ENCODE results near the gene CEP290. TPM values are rescaled to one million over a fixed set of nuclear protein-coding genes. Genes with fewer than 3 reads are reported as not detected.
"Not testable (repeated sequence)": the region's sequence is repeated elsewhere in the genome, so short reads cannot be mapped to it uniquely, and the experiment has no call there.

Gene CEP290
- polyA plus RNA-seq, 1 donor, result 12.7 TPM

DNA sequence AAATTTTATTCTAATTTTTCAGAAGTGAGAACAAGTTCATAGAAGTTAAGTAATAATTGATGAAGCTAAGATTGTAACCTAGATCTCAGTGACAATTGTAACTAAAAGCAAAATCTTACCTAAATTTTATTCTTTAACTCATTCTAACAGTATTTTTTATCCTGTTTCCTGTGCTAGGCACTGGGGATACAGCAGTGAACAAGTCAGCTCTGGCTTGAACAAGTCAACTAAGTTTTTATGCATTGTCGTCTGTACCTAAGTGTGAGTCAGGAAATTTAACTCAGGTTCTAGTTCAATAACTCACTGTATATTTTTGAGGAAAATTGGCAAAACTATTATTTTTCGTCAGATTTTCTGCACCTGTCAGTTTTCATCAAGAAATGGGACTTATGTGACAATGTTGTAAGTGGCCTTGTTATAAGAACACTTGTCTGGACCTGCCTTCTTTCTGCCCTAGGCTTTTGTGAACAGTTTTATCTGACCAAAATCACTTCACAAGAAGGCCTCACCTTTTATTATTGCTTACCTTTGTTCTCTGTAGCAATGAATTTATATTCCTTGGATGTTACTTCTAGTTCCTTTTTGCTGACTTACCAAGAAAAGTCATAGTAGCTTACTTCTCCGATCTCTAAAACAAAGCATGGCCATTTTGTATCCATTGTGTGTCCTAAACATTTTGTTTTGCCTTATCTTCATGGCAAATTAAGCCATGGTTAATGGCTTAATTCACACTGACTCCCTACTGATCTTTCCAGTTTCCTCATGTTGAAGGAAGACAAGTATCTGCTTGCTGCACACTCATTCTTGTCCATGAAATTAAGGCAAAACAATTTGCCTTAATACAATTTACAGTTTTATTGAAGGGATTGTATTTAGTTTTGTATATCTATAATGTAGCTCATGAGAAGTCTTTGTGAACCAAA is 2.9 kb upstream of the CEP290 start:
- no peak for DNase-seq (ENCODE audit: low read depth)

DNA sequence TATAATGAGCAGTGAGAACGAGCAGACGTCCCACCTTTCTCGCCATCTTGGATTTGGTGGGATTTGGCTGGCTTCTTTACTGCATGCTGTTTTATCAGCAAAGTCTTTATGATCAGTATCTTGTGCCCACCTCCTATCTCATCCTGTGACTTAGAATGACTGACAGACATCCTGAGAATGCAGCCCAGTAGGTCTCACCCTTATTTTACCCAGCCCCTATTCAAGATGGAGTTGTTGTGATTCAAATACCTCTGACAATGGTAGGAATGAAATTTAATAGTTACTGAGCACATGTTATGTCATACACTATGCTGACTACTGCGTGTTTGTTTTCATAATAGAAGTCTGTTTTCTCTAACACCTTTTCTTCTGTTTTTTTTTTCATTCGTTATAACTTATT is 2.1 kb upstream of the CEP290 start:
- no peak for DNase-seq (ENCODE audit: low read depth)

DNA sequence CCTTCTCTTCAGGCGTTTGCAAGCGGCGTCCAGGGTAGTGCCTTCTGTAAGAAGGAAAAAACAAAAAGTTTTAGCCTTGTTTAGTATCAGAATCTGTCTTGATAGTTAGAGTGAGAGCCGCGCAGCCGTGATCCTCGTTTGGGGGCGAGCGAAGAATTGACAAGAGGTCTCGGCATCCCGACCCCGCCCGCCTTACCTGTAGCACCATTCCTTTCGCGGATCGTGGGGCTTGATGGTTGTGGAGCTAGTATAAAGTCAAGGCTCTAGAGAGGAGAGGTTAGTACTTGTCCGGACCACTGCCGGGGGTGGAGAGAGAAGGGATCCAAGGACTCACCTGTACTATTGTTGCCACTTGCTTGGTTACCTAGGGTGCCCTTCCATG is 713 bp upstream of the CEP290 start:
- no peak for DNase-seq (ENCODE audit: low read depth)

DNA sequence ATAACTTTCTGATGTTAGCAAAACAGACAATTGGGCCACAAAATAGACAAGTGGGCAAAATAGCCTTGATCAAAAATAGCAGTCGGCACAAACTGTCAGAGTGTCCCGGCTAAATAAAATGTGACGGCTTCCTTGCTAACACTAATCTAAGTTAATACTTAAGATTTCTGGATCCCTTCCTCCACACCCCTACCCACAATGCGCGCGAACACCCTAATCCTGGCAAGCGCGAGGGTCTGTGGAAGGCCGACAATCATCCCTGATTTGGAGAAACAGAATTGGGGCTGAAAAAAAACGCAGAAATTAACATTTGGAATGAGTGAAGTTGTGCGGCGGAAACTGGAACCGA is 489 bp downstream of the CEP290 start:
- no peak for DNase-seq (ENCODE audit: low read depth)

DNA sequence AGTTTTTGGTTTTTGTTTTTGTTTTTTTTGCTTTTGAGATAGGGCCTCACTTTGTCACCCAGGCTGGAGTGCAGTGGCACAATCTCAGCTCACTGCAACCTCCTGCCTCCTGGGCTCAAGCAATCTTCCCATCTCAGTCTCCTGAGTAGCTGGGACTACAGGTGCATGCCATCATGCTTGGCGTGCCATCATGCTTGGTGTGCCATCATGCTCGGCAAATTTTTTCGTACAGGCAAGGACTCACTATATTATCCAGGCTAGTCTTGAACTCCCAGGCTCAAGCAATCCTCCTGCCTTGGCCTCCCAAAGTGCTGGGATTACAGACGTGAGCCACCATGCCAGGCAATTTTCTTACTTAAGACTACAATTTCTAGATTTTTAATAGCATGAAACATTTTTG is 2.2 kb downstream of the CEP290 start:
- not testable (repeated sequence) for DNase-seq (ENCODE audit: low read depth)

DNA sequence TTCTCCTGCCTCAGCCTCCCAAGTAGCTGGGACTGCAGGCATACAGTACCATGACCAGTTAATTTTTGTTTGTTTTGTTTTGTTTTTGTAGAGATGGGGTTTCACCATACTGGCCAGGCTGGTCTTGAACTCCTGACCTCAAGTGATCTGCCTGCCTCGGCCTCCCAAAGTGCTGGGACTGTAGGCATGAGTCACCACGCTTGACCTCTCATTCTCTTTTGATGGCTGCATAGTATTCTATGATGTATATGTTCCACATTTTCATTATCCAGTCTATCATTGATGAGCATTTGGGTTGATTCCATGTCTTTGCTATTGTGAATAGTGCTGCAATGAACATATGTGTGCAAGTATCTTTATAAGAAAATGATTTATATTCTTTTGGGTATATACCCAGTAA is 8.7 kb downstream of the CEP290 start:
- not testable (repeated sequence) for DNase-seq (ENCODE audit: low read depth)

DNA sequence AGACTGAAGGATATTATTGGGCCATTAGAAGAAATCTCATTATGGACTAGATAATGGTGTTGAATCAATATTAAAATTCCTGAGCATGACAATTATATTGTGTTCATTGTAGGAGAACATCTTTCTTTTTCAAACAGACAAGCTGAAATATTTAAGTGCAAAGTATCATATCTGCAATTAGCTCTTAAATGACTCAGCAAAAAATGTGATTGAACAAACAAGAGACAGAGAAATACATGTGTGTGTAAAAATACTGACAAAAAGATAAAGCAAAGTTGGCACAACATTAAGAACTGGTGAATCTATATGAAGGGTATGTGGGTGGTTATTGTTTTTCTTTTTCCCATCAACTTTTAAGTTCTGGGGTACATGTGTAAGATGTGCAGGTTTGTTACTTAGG is 9.5 kb downstream of the CEP290 start:
- no peak for DNase-seq (ENCODE audit: low read depth)

DNA sequence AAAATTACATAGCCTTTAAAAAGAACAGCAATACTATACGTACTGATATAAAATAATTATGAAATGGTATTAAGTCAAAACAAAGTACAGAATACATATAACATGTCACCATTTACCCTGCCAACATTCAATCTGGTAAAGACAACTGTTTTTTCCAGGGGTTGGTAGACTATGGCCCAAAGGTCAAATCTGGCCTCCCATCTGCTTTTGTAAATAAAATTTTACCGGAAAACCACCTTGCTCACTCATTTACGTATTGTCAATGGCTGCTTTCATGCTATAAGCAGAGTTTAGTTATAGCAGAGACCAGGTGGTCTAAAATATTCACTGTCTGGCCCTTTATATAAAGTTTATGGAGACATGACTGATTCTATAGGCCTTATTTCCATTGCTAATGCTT is 14.0 kb downstream of the CEP290 start:
- DNase-seq (ENCODE audit: low read depth), result no peak

DNA sequence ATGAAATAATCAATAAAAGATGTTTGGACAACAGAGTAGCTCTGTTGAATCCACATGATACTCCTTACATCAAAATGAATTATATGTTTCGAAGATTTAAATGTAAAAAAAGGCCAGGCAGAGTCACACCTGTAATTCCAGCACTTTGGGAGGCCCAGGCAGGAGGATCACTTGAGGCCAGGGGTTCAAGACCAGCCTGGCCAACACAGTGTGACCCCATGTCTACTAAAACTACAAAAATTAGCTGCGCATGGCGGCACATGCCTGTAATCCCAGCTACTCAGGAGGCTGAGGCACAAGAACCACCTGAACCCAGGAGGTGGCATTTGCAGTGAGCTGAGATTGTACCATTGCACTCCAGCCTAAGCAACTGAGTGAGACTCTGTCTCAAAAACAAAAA is 14.8 kb downstream of the CEP290 start:
- DNase-seq (ENCODE audit: low read depth), result no peak

DNA sequence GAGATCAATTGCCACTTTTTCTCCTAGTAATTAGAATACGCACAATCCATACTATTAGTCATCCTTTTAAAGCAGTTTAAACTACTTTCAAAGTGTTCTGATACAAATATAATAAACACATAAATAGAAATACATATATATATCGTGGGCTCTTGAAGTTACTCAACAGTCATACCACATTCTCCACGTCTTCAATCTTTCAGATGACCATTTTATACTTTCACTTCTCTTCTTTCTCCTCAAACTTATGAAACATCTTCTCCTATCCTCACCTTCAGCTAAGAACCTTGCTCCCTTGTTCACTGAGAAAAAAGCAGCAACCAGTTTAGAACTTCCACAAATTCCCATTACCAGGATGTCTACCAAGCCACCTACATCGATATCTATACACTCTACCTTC is 19.2 kb downstream of the CEP290 start:
- DNase-seq (ENCODE audit: low read depth), result no peak

DNA sequence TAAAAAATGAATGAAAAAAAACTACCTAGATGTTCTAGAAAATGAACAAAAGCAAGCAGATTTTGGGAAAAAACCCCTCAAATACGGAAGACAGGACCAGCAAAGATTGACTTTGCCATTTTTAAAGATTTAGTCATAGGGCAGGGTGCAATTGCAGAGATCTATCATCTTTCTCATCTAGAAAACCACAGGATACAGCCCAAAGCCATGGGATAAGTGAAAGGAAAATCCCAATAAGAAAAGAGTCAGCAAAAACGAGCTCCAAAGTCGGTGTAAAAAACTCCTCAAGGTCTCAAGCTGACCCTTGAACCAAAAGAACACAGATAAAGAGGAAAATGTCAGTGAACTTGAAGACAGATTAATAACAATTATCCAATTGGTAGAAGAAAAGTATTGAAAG is 28.0 kb downstream of the CEP290 start:
- no peak for DNase-seq (ENCODE audit: low read depth)

DNA sequence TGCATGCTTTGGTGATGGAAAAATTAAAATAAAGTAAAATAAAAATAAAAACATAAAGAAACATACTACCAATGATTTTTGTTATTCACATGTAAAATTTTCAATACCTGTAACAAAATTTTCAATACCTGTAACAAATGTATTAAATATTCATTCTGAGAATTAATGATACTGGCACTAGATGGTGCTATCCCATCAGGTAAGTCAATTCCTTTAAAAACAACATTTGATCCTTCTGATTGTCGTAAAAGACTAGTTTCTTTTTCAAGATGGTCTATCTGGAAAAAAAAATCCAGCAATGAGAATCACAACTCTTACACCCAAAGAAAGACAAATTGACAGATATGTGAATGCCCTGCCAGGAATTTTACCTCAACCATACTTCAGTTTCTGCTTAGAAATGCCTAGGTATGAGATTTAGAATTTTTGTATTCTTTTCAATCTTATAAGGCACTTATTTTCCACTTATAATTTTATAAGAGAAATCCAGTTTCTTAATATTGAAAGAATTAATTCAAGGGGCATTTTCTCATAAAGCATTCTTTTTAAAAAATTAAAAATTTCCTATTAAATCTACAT is 30.7 kb downstream of the CEP290 start:
- peak; percentile 13 for DNase-seq (ENCODE audit: low read depth)

DNA sequence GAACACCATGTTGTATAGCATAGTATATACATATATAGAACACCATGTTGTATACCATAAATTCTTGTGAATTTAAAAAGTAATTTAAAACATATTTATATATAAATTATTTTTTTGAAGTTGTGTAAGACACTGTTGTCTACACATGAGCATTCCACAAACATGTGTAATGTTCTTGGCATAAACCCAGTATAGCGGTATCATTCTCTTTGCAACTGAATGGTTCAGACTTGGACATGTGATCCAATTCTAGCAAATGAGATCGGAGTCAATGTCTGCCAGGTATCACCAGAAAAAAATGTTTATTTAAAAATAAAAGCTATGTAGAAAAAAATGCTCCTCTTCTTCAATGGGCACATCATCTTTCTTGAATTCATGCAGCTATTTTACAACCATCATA is 33.9 kb downstream of the CEP290 start:
- DNase-seq (ENCODE audit: low read depth), result no peak

DNA sequence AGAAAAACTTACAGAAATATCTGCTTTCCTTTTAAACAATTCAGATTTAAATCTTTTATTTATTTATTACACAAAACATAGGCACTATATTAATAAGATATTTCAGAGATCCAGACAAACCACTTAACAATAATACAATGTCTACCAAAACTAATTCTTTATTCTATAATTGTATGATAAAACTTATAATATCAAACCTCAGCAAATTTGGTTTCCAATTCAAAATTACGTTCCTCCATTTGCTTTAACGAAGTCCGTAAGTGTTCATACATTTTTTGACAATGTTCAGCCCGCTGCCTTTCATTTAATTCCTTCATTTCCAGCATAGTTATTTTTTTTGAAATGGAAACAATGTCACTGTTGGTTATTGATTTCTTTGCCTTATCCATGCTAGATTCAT is 48.3 kb downstream of the CEP290 start:
- no peak for DNase-seq (ENCODE audit: low read depth)

DNA sequence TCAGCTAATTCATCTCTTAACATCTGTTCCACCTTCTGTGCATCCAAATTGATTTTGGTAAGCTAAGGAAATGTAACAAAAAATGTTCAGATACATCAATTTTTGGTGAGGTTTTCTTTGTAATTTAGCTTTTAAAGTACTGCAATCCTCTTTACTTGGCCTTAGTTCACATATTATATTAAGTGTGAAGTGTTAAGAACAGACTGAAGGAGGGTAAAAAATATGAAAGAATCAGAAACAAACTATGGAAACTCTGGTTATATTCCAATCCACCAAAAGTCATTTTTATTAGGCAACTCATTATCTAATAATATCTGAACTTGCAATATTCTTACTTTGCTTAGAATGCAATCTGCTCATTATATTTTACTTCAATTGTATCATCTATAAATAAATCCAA is 49.1 kb downstream of the CEP290 start:
- DNase-seq (ENCODE audit: low read depth), result no peak

DNA sequence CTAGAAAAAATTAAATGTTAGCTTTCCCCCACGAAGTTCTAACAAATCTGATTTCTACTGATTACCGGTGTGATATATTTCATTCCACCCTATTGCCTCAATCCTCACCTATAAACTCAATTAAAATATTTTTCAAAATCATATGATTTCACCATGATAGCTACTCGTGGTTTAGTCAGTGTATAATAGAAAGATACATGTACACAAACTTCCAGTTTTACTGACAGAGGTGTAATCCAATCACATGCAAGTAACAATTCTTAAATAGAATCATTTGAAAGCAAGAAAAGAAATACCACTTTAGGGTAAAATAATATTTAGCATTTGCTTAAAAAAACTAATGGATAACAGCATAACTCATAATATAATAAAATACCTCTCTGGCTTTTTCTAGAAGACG is 57.7 kb downstream of the CEP290 start:
- no peak for DNase-seq (ENCODE audit: low read depth)

DNA sequence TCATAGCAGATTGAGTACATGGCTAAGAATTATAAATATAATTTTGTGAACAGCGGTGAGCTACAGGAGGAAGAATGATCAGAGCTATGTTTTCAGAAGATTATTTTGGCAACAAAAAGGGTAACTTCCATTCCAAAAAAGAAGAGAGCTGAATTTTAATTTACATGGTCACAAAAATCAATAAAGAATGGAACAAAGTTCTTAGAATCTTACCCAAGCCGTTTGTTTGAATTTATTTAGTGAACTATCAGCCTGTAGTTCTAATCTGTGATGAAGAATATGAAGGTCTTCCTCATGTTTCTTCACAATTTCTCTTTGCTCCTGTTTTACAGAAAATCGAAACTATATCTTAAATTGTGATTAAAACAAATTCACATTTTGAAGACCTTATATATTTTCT is 58.3 kb downstream of the CEP290 start:
- DNase-seq (ENCODE audit: low read depth), result no peak

DNA sequence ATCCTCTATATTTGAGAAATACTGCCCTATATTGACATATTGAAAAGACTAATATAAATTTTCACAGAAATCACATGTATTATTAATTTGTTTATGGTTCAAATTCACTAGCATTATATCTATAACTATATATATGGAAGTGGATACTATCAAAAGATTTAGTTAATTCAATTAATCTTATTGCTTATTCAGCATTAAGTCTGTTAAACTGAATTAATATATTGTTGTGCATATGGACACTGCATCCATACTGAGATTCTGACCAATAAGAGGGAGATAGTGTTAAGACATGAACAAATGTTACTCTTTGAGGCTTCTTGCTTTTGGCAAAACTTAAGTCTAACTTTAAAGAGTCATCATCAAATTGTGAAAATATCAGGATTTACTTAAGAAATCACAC is 60.6 kb downstream of the CEP290 start:
- no peak for DNase-seq (ENCODE audit: low read depth)

DNA sequence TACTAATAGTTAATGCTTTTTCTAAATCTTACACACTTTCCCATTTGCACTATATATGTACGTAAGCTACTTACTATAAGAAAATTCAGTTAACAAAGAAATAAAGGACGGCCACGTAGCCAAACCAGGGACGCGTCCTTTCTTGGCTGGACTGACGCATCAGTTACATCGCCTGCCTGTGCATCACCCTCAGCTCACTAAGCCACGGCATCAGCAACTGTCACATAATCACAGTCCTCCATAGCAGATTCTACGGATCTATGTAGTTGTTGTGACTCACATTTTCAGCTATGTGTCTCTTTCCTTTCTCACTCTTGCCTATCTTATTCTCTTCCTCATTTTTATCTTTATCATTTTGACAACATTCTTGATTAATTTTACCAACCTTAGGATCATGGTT is 74.6 kb downstream of the CEP290 start:
- DNase-seq (ENCODE audit: low read depth), result no peak

DNA sequence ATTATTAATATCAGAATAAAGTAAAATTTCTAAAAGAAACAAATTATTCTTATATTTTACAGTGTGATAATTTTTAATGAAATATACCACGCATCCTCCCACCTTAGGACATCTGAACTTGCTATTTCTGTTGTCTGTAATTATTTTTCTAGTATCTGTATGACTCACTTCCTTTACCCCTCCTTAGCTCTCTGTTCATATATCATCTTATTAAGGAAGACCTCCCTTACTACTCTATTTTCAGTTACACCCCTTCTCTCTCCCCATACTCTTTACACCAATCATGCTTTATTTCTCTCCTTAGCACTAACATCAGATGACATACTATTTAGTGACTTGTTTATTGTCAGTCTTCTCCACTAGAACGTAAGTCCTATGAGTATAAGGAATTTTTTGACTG is 78.5 kb downstream of the CEP290 start:
- no peak for DNase-seq (ENCODE audit: low read depth)

DNA sequence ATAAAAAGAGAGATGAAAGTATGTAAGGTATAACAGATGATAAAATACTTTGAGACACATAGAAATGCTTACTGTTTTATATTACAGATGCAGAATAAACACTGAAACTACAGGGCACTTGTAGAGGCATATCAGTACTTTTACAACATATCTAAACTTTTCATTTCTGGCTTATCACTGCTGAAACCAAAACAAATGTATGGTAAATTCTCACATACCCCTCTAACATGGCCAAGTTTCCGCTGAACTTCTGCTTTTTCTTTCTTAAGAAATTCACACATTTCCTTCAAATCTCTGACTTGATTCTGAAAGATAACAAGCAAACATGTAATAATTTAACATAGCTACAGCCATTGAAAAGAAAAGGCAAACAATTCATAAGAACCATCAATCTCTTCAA is 79.4 kb downstream of the CEP290 start:
- DNase-seq (ENCODE audit: low read depth), result no peak

DNA sequence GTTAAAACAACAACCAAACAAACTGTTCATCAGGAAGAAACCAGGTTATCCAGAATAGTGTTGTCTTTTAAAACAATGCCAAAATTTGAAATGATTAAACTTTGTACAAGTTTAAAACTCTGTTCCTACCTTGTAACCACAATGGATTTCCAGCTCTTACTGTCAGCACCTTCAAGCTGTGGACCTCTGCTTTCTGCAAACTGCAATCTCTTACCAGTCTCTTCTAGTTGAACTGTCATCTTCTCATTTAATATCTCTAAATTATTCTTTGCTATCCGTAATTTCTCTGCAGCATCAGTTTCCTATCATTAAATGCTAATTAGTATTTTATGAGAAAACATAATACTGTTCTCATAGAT is 83.2 kb downstream of the CEP290 start:
- DNase-seq (ENCODE audit: low read depth), result no peak

DNA sequence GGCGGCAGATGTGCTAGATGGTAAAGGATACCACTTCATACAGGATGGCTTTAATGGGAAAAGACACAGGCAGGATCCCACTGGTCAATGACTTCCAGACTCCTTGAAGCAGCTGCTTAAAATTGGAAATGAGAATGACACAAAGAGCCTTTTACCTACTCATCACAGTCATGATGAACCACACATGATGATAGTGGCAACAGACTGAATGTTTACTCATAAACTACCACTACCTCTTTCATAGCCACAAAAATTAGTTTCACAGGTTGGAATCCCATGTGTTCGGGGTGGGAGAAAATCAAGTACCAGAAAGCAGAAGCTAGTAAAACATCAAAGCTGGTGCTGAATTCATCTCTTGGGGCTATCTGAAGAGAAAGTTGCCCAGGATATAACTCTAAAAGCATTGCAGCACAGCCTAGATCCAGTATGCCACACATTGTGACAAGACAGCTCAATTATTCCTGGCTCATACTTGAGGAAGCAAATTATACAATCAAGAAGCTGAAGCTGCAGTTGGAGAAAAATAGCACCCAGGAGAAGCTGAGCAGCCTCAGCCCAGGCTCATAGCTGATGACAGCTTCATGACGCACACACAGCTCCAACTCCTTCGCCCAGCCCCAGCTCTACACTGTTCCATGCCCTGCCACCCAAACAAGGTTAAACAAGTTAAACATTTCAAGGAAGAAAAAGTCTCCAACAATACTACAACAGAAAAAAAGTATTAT is 83.7 kb downstream of the CEP290 start:
- no peak for DNase-seq (ENCODE audit: low read depth)
